HepG2 (cell line): Measurements from ENCODE around the gene DNMBP. TPM values are rescaled to one million over a fixed set of nuclear protein-coding genes. Genes with fewer than 3 reads are reported as not detected.

Experiments used
- ATAC-seq: fragments of 200-7000 bp; cut with Tn5 transposase; 3 replicates; pipeline ENCODE4 v1.9.1; 2020; ENCODE audit warnings: mild to moderate bottlenecking, moderate library complexity
- BruUV-seq: library from RNA; stranded (reverse); fragments of 400-500 nt; replicated peaks from 2 replicates; lab custom pipeline; 2021; lab: Mats Ljungman, UMichigan
- CTCF ChIA-PET: fragments of 300-600 bp; formaldehyde crosslinking; extraction: SDS; loops from one replicate; lab custom pipeline; 2021; ENCODE audit warnings: low total read pairs, inconsistent platforms, low intra/inter-chr PET ratio; lab: Yijun Ruan, JAX
- POLR2A ChIA-PET: fragments of 350-600 bp; sonication (Branson Sonifier 250); formaldehyde crosslinking; loops from one replicate; lab custom pipeline; 2020; ENCODE audit warnings: antibody characterized with exemption, inconsistent platforms; lab: Yijun Ruan, JAX
- DNase-seq: peaks from one replicate; pipeline ENCODE4 v3.0.0-alpha.2; 2015; ENCODE audit warnings: low spot score
- FAIRE-seq: peaks from 3 replicates; lab custom pipeline; 2011; peaks lifted over from hg19 to GRCh38; lab: Jason Lieb, UNC
- H2AFZ ChIP-seq: one replicate; pipeline ENCODE4 v1.6.1; 2011; ENCODE audit warnings: low read length, inconsistent platforms
- H3K27ac ChIP-seq: fragments of 300-600 bp; 3 replicates; pipeline ENCODE4 v1.8.0; 2011; ENCODE audit warnings: mixed run types, mild to moderate bottlenecking, mixed read lengths, low read length, inconsistent platforms; ENCODE audit not compliant: insufficient read depth; ENCODE audit errors: extremely low read length
- H3K27me3 ChIP-seq, 2 experiments: fragments of 200-600 bp in 1 of 2; 2 replicates in 1 of 2; 3 replicates in 1 of 2; pipeline versions ENCODE4 v1.6.0 to v1.8.0; 2011; ENCODE audit warnings: low read length in 2 of 2, mild to moderate bottlenecking in 2 of 2, moderate library complexity in 2 of 2, inconsistent platforms in 1 of 2; ENCODE audit not compliant: insufficient read depth in 2 of 2, control insufficient read depth in 1 of 2
- H3K36me3 ChIP-seq, 2 experiments: fragments of 200-600 bp in 1 of 2; replicated peaks in 1 of 2; 2 replicates in 1 of 2; 3 replicates in 1 of 2; pipeline versions ENCODE4 v1.5.1 to v1.8.0; 2011; ENCODE audit warnings: low read length in 2 of 2, inconsistent platforms in 1 of 2; ENCODE audit not compliant: insufficient read depth in 2 of 2, control insufficient read depth in 1 of 2
- H3K4me1 ChIP-seq: 2 replicates; pipeline ENCODE4 v1.5.1; 2012; ENCODE audit warnings: low read length, inconsistent platforms; ENCODE audit not compliant: insufficient read depth
- H3K4me2 ChIP-seq: 2 replicates; pipeline ENCODE4 v1.6.0; 2011; ENCODE audit warnings: low read depth, low read length, inconsistent platforms
- H3K4me3 ChIP-seq, 3 experiments: fragments of 200-600 bp in 1 of 3; sonication (generic), shearing (Covaris generic) in 1 of 3; replicated peaks in 1 of 3; 2 replicates each; pipeline ENCODE4 v1.5.1; 2011 to 2016; ENCODE audit warnings: low read length in 3 of 3, inconsistent platforms in 2 of 3, low read depth in 2 of 3, mild to moderate bottlenecking in 2 of 3, control low read depth in 1 of 3, mixed read lengths in 1 of 3; ENCODE audit not compliant: insufficient read depth in 1 of 3
- H3K79me2 ChIP-seq: one replicate; pipeline ENCODE4 v1.6.1; 2011; ENCODE audit warnings: low read length, inconsistent platforms; ENCODE audit not compliant: insufficient read depth
- H3K9ac ChIP-seq: 2 replicates; pipeline ENCODE4 v1.6.0; 2011; ENCODE audit warnings: mild to moderate bottlenecking, low read depth, low read length, inconsistent platforms; ENCODE audit not compliant: insufficient read depth
- H3K9me3 ChIP-seq: 2 replicates; pipeline ENCODE4 v1.5.1; 2012; ENCODE audit warnings: mild to moderate bottlenecking, low read length
- H4K20me1 ChIP-seq: 2 replicates; pipeline ENCODE4 v1.6.0; 2011; ENCODE audit warnings: inconsistent platforms, mild to moderate bottlenecking, low read length, moderate library complexity; ENCODE audit not compliant: insufficient read depth
- ADNP ChIP-seq: sonication (generic); formaldehyde crosslinking; IDR thresholded peaks from 2 replicates; pipeline ENCODE4 v1.4.0; 2020; ENCODE audit warnings: missing genetic modification reagents
- ISL2 ChIP-seq: sonication (generic); formaldehyde crosslinking; IDR thresholded peaks from 2 replicates; pipeline ENCODE4 v1.5.0; 2020; ENCODE audit warnings: missing genetic modification reagents
- MIER3 ChIP-seq: IDR thresholded peaks from 2 replicates; pipeline ENCODE4 v1.6.1; 2016; ENCODE audit warnings: missing compliant biosample characterization, borderline replicate concordance
- MTA3 ChIP-seq: sonication (generic); formaldehyde crosslinking; IDR thresholded peaks from 2 replicates; pipeline ENCODE4 v1.4.0; 2020; ENCODE audit warnings: missing genetic modification reagents
- NR2F2 ChIP-seq: IDR thresholded peaks from 2 replicates; pipeline ENCODE4 v1.6.1; 2012; ENCODE audit warnings: low read depth, inconsistent platforms, borderline replicate concordance
- NR3C1 ChIP-seq: sonication (generic); formaldehyde crosslinking; IDR thresholded peaks from 2 replicates; pipeline ENCODE4 v1.4.0; 2020; ENCODE audit warnings: missing genetic modification reagents
- SNAI1 ChIP-seq: sonication (generic); formaldehyde crosslinking; IDR thresholded peaks from 2 replicates; pipeline ENCODE4 v1.5.0; 2020; ENCODE audit warnings: mild to moderate bottlenecking, missing genetic modification reagents, borderline replicate concordance
- SP140L ChIP-seq: sonication (generic); formaldehyde crosslinking; IDR thresholded peaks from 2 replicates; pipeline ENCODE4 v1.4.0; 2020; ENCODE audit warnings: missing genetic modification reagents, borderline replicate concordance
- SYNCRIP ChIP-seq: fragments of 200-400 bp; formaldehyde crosslinking; IDR thresholded peaks from 2 replicates; pipeline ENCODE4 v1.6.1; 2018; ENCODE audit warnings: mild to moderate bottlenecking, low read depth, low read length; ENCODE audit not compliant: insufficient read depth
- ZNF430 ChIP-seq: sonication (generic); formaldehyde crosslinking; IDR thresholded peaks from 2 replicates; pipeline ENCODE4 v1.9.0; 2021; ENCODE audit warnings: mild to moderate bottlenecking, missing genetic modification reagents
- ZNF670 ChIP-seq: sonication (generic); formaldehyde crosslinking; IDR thresholded peaks from 2 replicates; pipeline ENCODE4 v1.8.0; 2022; ENCODE audit warnings: mild to moderate bottlenecking, missing genetic modification reagents, borderline replicate concordance
- WGBS: methylation state at CpG from one replicate; pipeline ENCODE4 v1.1.6; 2017; ENCODE audit warnings: low lambda C conversion rate; 5-methylcytosine and 5-hydroxymethylcytosine counted together
- in situ Hi-C: cut with HindIII; loops from 2 replicates; pipeline ENCODE4 v1.10.0; 2017; ENCODE audit warnings: low pct_unique_long_range_greater_than_20kb; ENCODE audit not compliant: extremely low pct_ligation_motif_present
- intact Hi-C: fragments of 100-400 bp; cut with micrococcal nuclease; formaldehyde crosslinking; loops from one replicate; pipeline ENCODE4 v1.10.0; 2022; ENCODE audit not compliant: unreplicated experiment
- polyA plus RNA-seq, 8 experiments: library from polyadenylated mRNA; depleted of rRNA in 3 of 8; stranded (reverse) in 7 of 8; unstranded in 1 of 8; fragments of >200 nt; fragmentation: Illumina TruSeq in 4 of 8; extraction: Trizol in 4 of 8; gene quantifications; 2 replicates each; pipeline versions ENCODE4 v1.2.1 to v1.2.3, GENCODE V29; 2011 to 2016; ENCODE audit warnings: low read depth in 4 of 8, missing spikeins in 1 of 8, mixed read lengths in 1 of 8; ENCODE audit not compliant: insufficient read depth in 1 of 8
- total RNA-seq, 5 experiments: library from RNA; depleted of rRNA; stranded (reverse); fragments of >200 nt; fragmentation: Illumina TruSeq; extraction: Trizol; gene quantifications; 2 replicates each; pipeline ENCODE4 v1.2.3, GENCODE V29; 2016; ENCODE audit warnings: low read depth in 1 of 5
- TF ChIP-seq, protein P1 (sequence below): sonication (generic); formaldehyde crosslinking; IDR thresholded peaks from 2 replicates; pipeline ENCODE4 v1.5.0; 2020; ENCODE audit warnings: missing genetic modification reagents
- TF ChIP-seq, protein P2 (sequence below): sonication (generic); formaldehyde crosslinking; IDR thresholded peaks from 2 replicates; pipeline ENCODE4 v1.4.0; 2020; ENCODE audit warnings: mild to moderate bottlenecking, missing genetic modification reagents
- TF ChIP-seq, protein P3 (sequence below): sonication (generic); formaldehyde crosslinking; conservative IDR thresholded peaks from 2 replicates; pipeline ENCODE4 v1.8.1; 2023; ENCODE audit warnings: missing genetic modification reagents
- TF ChIP-seq, protein P4 (sequence below): sonication (generic); formaldehyde crosslinking; IDR thresholded peaks from 2 replicates; pipeline ENCODE4 v1.8.1; 2023; ENCODE audit warnings: missing genetic modification reagents, inconsistent platforms, borderline replicate concordance

The DNMBP gene
- total and polyA plus RNA-seq, 2 of the 13 experiments (the other 11 are each of a cell fraction or from before 2014, with no cell fraction given): 3.6 to 6.3 TPM

DNA sequence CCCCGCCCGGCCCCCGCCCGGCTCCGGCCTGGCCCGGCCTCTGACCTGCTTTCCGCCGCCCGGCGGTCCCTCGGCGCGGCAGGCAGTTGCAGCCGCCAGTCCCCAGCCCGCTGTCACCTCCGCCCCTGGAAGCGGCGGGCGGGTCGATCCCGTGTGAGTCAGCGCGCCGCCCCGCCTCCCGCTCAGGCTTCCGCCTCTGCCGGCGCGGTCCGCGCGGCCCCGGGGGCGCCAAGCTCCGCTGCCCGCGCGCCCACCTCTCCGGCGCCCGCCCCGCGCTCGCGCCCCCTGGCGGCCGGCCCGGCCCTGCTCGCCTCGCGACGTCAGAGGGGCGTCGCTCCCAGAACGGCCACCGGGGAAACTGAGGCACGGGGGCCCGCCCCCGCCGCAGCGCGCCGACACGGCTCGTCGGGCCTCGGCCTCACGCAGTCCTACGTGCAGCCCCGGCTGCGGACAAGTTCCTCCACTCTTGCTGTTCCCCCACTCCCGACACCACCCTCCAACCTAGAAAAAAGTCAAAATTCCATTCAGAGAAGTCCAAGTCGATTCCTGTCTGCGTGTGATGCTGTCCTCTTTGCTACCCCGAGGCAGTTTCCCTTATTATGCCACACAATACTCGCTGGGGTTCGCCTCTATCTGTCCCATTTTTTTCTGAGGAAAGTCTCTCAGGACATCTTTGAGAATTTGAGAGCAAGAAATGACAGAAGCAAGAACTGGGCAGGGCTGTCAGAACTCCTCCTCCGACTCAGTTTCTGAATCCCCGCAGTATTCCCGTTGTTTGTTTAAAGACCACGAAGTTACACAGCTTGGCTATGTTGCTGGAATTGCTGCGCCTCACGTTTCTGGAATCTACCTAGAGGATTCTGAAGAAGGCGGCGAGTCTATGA is at the start of gene DNMBP (continued):
- TF ChIP-seq ADNP (CRISPR knock-in tag) (peak; percentile 83; the same call in 1 of the 2 replicates), ISL2 (CRISPR knock-in tag) (no peak)
- TF ChIP-seq, protein P1, sequence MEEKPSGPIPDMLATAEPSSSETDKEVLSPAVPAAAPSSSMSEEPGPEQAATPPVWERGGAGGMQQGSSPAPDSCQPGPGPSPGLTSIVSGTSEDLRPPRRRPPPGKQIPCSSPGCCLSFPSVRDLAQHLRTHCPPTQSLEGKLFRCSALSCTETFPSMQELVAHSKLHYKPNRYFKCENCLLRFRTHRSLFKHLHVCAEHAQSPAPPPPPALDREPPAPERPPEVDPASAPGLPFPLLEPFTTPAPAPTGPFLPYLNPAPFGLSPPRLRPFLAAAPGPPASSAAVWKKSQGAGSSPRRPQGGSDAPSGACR (CRISPR knock-in tag): 0 out of 2 replicates have a peak, but pooled peaks have one; percentile 51
- TF ChIP-seq, protein P2, sequence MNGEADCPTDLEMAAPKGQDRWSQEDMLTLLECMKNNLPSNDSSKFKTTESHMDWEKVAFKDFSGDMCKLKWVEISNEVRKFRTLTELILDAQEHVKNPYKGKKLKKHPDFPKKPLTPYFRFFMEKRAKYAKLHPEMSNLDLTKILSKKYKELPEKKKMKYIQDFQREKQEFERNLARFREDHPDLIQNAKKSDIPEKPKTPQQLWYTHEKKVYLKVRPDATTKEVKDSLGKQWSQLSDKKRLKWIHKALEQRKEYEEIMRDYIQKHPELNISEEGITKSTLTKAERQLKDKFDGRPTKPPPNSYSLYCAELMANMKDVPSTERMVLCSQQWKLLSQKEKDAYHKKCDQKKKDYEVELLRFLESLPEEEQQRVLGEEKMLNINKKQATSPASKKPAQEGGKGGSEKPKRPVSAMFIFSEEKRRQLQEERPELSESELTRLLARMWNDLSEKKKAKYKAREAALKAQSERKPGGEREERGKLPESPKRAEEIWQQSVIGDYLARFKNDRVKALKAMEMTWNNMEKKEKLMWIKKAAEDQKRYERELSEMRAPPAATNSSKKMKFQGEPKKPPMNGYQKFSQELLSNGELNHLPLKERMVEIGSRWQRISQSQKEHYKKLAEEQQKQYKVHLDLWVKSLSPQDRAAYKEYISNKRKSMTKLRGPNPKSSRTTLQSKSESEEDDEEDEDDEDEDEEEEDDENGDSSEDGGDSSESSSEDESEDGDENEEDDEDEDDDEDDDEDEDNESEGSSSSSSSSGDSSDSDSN: peak; percentile 76; the same call in 1 of the 2 replicates

DNA sequence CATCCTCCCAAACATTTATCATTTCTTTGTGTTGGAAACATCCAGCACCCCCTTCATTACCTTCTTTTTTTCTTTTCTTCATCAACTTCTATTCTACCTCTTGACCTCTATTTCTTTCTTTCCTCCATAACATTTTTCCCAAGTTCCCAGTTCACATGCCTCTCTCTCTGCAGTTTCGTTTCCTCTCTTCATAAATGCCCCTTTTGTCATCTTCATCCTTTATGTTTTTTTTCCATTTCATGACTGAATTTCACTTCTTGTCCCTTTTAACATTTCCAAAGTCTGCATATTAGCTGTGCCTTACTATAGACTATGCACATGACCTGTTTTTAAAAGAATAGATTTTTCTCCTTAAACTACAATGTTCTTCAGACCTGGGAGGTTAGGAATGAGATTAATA is 48.2 kb upstream of the DNMBP start:
- POLR2A ChIA-PET: no interaction called here
- Histone ChIP-seq H3K9me3 (no peaks in the 10 kb centered on the region), H3K36me3 (peaks cover 3 to 28% of the 10 kb centered on the region in 2 experiments), H3K4me3 (no peak overlapping the region)
- no peak for FAIRE-seq
- WGBS: 85% methylated on average over 1 of the region's 1 CpG
- in situ Hi-C loops: no loop called here
- TF ChIP-seq ZNF430 (no peak), SYNCRIP (no peak), SNAI1 (no peak), ZNF670 (no peak), MTA3 (CRISPR knock-in tag) (no peak), NR3C1 (no peak), MIER3 (CRISPR knock-in tag) (no peak), SP140L (CRISPR knock-in tag) (no peak), NR2F2 (no peak)
- TF ChIP-seq, protein P3, sequence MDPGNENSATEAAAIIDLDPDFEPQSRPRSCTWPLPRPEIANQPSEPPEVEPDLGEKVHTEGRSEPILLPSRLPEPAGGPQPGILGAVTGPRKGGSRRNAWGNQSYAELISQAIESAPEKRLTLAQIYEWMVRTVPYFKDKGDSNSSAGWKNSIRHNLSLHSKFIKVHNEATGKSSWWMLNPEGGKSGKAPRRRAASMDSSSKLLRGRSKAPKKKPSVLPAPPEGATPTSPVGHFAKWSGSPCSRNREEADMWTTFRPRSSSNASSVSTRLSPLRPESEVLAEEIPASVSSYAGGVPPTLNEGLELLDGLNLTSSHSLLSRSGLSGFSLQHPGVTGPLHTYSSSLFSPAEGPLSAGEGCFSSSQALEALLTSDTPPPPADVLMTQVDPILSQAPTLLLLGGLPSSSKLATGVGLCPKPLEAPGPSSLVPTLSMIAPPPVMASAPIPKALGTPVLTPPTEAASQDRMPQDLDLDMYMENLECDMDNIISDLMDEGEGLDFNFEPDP (CRISPR knock-in tag): no peak
- TF ChIP-seq, protein P4, sequence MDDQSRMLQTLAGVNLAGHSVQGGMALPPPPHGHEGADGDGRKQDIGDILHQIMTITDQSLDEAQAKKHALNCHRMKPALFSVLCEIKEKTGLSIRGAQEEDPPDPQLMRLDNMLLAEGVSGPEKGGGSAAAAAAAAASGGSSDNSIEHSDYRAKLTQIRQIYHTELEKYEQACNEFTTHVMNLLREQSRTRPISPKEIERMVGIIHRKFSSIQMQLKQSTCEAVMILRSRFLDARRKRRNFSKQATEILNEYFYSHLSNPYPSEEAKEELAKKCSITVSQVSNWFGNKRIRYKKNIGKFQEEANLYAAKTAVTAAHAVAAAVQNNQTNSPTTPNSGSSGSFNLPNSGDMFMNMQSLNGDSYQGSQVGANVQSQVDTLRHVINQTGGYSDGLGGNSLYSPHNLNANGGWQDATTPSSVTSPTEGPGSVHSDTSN: no peak
- TF ChIP-seq, all 625 proteins: peak for 0
- CTCF ChIA-PET: no interaction called here
- Histone ChIP-seq H3K4me2 (no peak overlapping the region), H3K27ac (no peak overlapping the region), H4K20me1 (no peaks in the 10 kb centered on the region), H3K4me1 (no peaks in the 10 kb centered on the region), H3K79me2 (no peaks in the 10 kb centered on the region), H2AFZ (no peak overlapping the region), H3K9ac (no peak overlapping the region), H3K27me3 (no peaks in the 10 kb centered on the region)
- no TSS peak for BruUV-seq
- ATAC-seq: no peak
- DNase-seq: no peak
- intact Hi-C loops: no loop called here
